ENCODE data around the gene CLIC5.
A peak's percentile ranks its signal among the peaks of the same experiment; 100 is the strongest.

Gene CLIC5

GRCh38 chr6:46054516-46054915 is 38.9 kb upstream of the CLIC5 start:
- Histone ChIP-seq H3K4me1 (ENCODE audit: control insufficient read depth in 1 of 2, insufficient read depth in 2 of 2, low read length in 2 of 2) (no peaks in the 10 kb centered on the region), H3K9ac (ENCODE audit: low read length) (no peak overlapping the region), H2AFZ (ENCODE audit: insufficient read depth, low read length, poor library complexity) (no peak overlapping the region), H2BK5ac (ENCODE audit: low read depth, low read length, poor library complexity) (no peak overlapping the region), H3K23ac (ENCODE audit: low read length) (no peak overlapping the region), H3K79me1 (ENCODE audit: low read length) (no peaks in the 10 kb centered on the region), H3K27me3 (ENCODE audit: insufficient read depth, low read length) (no peaks in the 10 kb centered on the region), H2AK5ac (ENCODE audit: low read length) (no peak overlapping the region), H3K18ac (ENCODE audit: low read length) (no peak overlapping the region), H2BK12ac (ENCODE audit: low read length) (no peak overlapping the region), H3K79me2 (ENCODE audit: control insufficient read depth, insufficient read depth, low read length, poor library complexity) (no peaks in the 10 kb centered on the region), H4K91ac (ENCODE audit: low read depth, low read length) (no peak overlapping the region), H3K9me3 (ENCODE audit: insufficient read depth, low read depth, low read length) (no peaks in the 10 kb centered on the region), H3K4me2 (ENCODE audit: low read length) (no peak overlapping the region), H4K12ac (ENCODE audit: low read depth, low read length) (no peak overlapping the region), H3K4me3 (ENCODE audit: low read depth, low read length) (no peak overlapping the region), H4K8ac (ENCODE audit: low read depth, low read length) (no peak overlapping the region), H3K36me3 (ENCODE audit: control insufficient read depth in 1 of 2, insufficient read depth in 2 of 2, low read length in 2 of 2) (no peaks in the 10 kb centered on the region), H2BK120ac (ENCODE audit: insufficient read depth, low read length, poor library complexity) (no peak overlapping the region), H3K27ac (ENCODE audit: low read depth, low read length) (no peak overlapping the region), H3K4ac (ENCODE audit: low read depth, low read length) (no peak overlapping the region), H3K14ac (ENCODE audit: low read length) (no peak overlapping the region)
- no CpG with 5 or more reads among the region's 5 CpGs for WGBS (ENCODE audit: extremely low coverage, insufficient coverage, insufficient read length)
- no peak for DNase-seq

GRCh38 chr6:46053039-46053933 is 37.6 kb upstream of the CLIC5 start:
- Histone ChIP-seq H3K27ac (ENCODE audit: low read depth, low read length) (no peak overlapping the region), H3K4me3 (ENCODE audit: low read depth, low read length) (no peak overlapping the region), H3K4me2 (ENCODE audit: low read length) (no peak overlapping the region), H3K79me1 (ENCODE audit: low read length) (no peaks in the 10 kb centered on the region), H3K23ac (ENCODE audit: low read length) (no peak overlapping the region), H3K36me3 (ENCODE audit: control insufficient read depth in 1 of 2, insufficient read depth in 2 of 2, low read length in 2 of 2) (no peaks in the 10 kb centered on the region), H4K12ac (ENCODE audit: low read depth, low read length) (no peak overlapping the region), H3K9ac (ENCODE audit: low read length) (no peak overlapping the region), H3K4ac (ENCODE audit: low read depth, low read length) (no peak overlapping the region), H3K4me1 (ENCODE audit: control insufficient read depth in 1 of 2, insufficient read depth in 2 of 2, low read length in 2 of 2) (no peaks in the 10 kb centered on the region), H3K9me3 (ENCODE audit: insufficient read depth, low read depth, low read length) (no peaks in the 10 kb centered on the region), H3K27me3 (ENCODE audit: insufficient read depth, low read length) (no peaks in the 10 kb centered on the region), H4K91ac (ENCODE audit: low read depth, low read length) (no peak overlapping the region), H3K79me2 (ENCODE audit: control insufficient read depth, insufficient read depth, low read length, poor library complexity) (no peaks in the 10 kb centered on the region), H4K8ac (ENCODE audit: low read depth, low read length) (no peak overlapping the region), H2BK12ac (ENCODE audit: low read length) (no peak overlapping the region), H2BK120ac (ENCODE audit: insufficient read depth, low read length, poor library complexity) (no peak overlapping the region), H2BK5ac (ENCODE audit: low read depth, low read length, poor library complexity) (no peak overlapping the region), H3K14ac (ENCODE audit: low read length) (no peak overlapping the region), H3K18ac (ENCODE audit: low read length) (no peak overlapping the region), H2AFZ (ENCODE audit: insufficient read depth, low read length, poor library complexity) (no peak overlapping the region), H2AK5ac (ENCODE audit: low read length) (no peak overlapping the region)
- DNase-seq, result peak in 1 of 2 donors; percentile 5
- no CpG with 5 or more reads among the region's 9 CpGs for WGBS (ENCODE audit: extremely low coverage, insufficient coverage, insufficient read length)

- Histone ChIP-seq H3K79me2 (ENCODE audit: control insufficient read depth, insufficient read depth, low read length, poor library complexity) (no peaks in the 10 kb centered on the region), H3K9ac (ENCODE audit: low read length) (no peak overlapping the region), H4K12ac (ENCODE audit: low read depth, low read length) (no peak overlapping the region), H2BK5ac (ENCODE audit: low read depth, low read length, poor library complexity) (no peak overlapping the region), H3K79me1 (ENCODE audit: low read length) (no peaks in the 10 kb centered on the region), H3K9me3 (ENCODE audit: insufficient read depth, low read depth, low read length) (no peaks in the 10 kb centered on the region), H3K14ac (ENCODE audit: low read length) (no peak overlapping the region), H3K23ac (ENCODE audit: low read length) (no peak overlapping the region), H4K8ac (ENCODE audit: low read depth, low read length) (no peak overlapping the region), H2AFZ (ENCODE audit: insufficient read depth, low read length, poor library complexity) (no peak overlapping the region), H3K4me2 (ENCODE audit: low read length) (no peak overlapping the region), H3K27me3 (ENCODE audit: insufficient read depth, low read length) (no peaks in the 10 kb centered on the region), H2BK12ac (ENCODE audit: low read length) (no peak overlapping the region), H3K18ac (ENCODE audit: low read length) (no peak overlapping the region), H3K4me3 (ENCODE audit: low read depth, low read length) (no peak overlapping the region), H2AK5ac (ENCODE audit: low read length) (no peak overlapping the region), H3K4me1 (ENCODE audit: control insufficient read depth in 1 of 2, insufficient read depth in 2 of 2, low read length in 2 of 2) (no peaks in the 10 kb centered on the region), H3K4ac (ENCODE audit: low read depth, low read length) (no peak overlapping the region), H3K27ac (ENCODE audit: low read depth, low read length) (no peak overlapping the region), H3K36me3 (ENCODE audit: control insufficient read depth in 1 of 2, insufficient read depth in 2 of 2, low read length in 2 of 2) (no peaks in the 10 kb centered on the region), H4K91ac (ENCODE audit: low read depth, low read length) (no peak overlapping the region), H2BK120ac (ENCODE audit: insufficient read depth, low read length, poor library complexity) (no peak overlapping the region)
- no CpG with 5 or more reads among the region's 1 CpG for WGBS (ENCODE audit: extremely low coverage, insufficient coverage, insufficient read length)
- DNase-seq, result no peak
Observed at GRCh38 chr6:46052479-46052878, 36.8 kb upstream of the CLIC5 start.

GRCh38 chr6:46051962-46052361 is 36.3 kb upstream of the CLIC5 start:
- Histone ChIP-seq H4K12ac (ENCODE audit: low read depth, low read length) (no peak overlapping the region), H3K4me3 (ENCODE audit: low read depth, low read length) (no peak overlapping the region), H3K4me1 (ENCODE audit: control insufficient read depth in 1 of 2, insufficient read depth in 2 of 2, low read length in 2 of 2) (no peaks in the 10 kb centered on the region), H3K23ac (ENCODE audit: low read length) (no peak overlapping the region), H3K79me1 (ENCODE audit: low read length) (no peaks in the 10 kb centered on the region), H3K79me2 (ENCODE audit: control insufficient read depth, insufficient read depth, low read length, poor library complexity) (no peaks in the 10 kb centered on the region), H2BK5ac (ENCODE audit: low read depth, low read length, poor library complexity) (no peak overlapping the region), H3K9ac (ENCODE audit: low read length) (no peak overlapping the region), H3K18ac (ENCODE audit: low read length) (no peak overlapping the region), H3K4ac (ENCODE audit: low read depth, low read length) (no peak overlapping the region), H2AFZ (ENCODE audit: insufficient read depth, low read length, poor library complexity) (no peak overlapping the region), H3K9me3 (ENCODE audit: insufficient read depth, low read depth, low read length) (no peaks in the 10 kb centered on the region), H4K8ac (ENCODE audit: low read depth, low read length) (no peak overlapping the region), H3K27ac (ENCODE audit: low read depth, low read length) (no peak overlapping the region), H2AK5ac (ENCODE audit: low read length) (no peak overlapping the region), H2BK120ac (ENCODE audit: insufficient read depth, low read length, poor library complexity) (no peak overlapping the region), H3K4me2 (ENCODE audit: low read length) (no peak overlapping the region), H3K27me3 (ENCODE audit: insufficient read depth, low read length) (no peaks in the 10 kb centered on the region), H2BK12ac (ENCODE audit: low read length) (no peak overlapping the region), H3K36me3 (ENCODE audit: control insufficient read depth in 1 of 2, insufficient read depth in 2 of 2, low read length in 2 of 2) (no peaks in the 10 kb centered on the region), H3K14ac (ENCODE audit: low read length) (no peak overlapping the region), H4K91ac (ENCODE audit: low read depth, low read length) (no peak overlapping the region)
- DNase-seq, result no peak
